SJCRH30 (cell line): ENCODE results near the gene PLA2G5. TPM values are rescaled to one million over a fixed set of nuclear protein-coding genes. Genes with fewer than 3 reads are reported as not detected.
"Not testable (repeated sequence)": the region's sequence is repeated elsewhere in the genome, so short reads cannot be mapped to it uniquely, and the experiment has no call there.

Experiments
- DNase-seq, 2 experiments: peaks; one replicate each; pipeline ENCODE4 v3.0.0-alpha.2; 2015 to 2020
- H3K27ac ChIP-seq: fragments of 250-450 bp; sonication (Bioruptor Pico); 2 replicates; pipeline ENCODE4 v1.5.1; 2020; ENCODE audit warnings: mild to moderate bottlenecking, moderate library complexity
- H3K27me3 ChIP-seq: fragments of 250-450 bp; sonication (Bioruptor Pico); 2 replicates; pipeline ENCODE4 v1.5.1; 2020; ENCODE audit warnings: mild to moderate bottlenecking, moderate library complexity
- H3K36me3 ChIP-seq: fragments of 250-450 bp; sonication (Bioruptor Pico); 2 replicates; pipeline ENCODE4 v1.5.1; 2020; ENCODE audit warnings: mild to moderate bottlenecking, moderate library complexity
- H3K4me1 ChIP-seq: fragments of 250-450 bp; sonication (Bioruptor Pico); 2 replicates; pipeline ENCODE4 v1.5.1; 2020; ENCODE audit warnings: mild to moderate bottlenecking, moderate library complexity
- H3K4me3 ChIP-seq: fragments of 250-450 bp; sonication (Bioruptor Pico); 2 replicates; pipeline ENCODE4 v1.5.1; 2020; ENCODE audit warnings: mild to moderate bottlenecking, moderate library complexity
- H3K9me3 ChIP-seq: fragments of 250-450 bp; sonication (Bioruptor Pico); replicated peaks from 2 replicates; pipeline ENCODE4 v1.5.1; 2020; ENCODE audit warnings: mild to moderate bottlenecking, moderate library complexity
- total RNA-seq: library from RNA; depleted of rRNA; stranded (reverse); fragments of >200 nt; shearing (Covaris generic); gene quantifications from 2 replicates; pipeline ENCODE4 v1.2.3, GENCODE V29; 2014

Gene PLA2G5
- total RNA-seq, 1 experiment from 2014 or later, result 0.51 TPM

DNA sequence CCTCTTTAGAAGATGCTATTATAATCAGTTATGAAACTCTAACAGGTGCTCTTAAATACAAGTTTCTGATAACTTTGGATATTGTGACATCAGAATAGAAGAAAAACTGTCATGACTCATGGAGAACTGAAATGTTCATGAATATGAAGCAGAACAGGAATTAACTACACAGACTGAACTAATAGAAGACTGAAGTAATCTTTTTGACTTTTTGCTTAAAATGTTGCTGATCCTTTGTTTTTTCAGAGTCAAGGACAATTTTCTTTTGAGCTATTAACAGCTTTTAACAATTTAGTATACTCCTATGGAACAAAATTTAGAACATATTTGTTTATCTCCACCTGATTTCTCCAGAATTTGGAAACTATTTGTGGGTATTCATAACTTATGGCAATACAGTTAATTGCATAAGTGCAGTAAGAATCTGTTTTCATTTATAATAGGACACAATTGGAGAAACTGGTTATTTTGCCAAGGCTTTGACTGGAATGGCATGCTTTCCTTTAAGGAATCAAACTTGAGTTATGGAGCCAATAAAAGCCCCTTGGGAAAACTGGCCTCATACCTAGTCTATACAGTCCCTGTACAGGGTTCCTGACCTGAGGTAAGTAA, 18.7 kb upstream of the PLA2G5 start:
- peaks cover 19% of the 10 kb centered on the region for H3K9me3 ChIP-seq
- H3K27me3 ChIP-seq, result no peaks in the 10 kb centered on the region
- H3K27ac ChIP-seq, result no peak overlapping the region
- no peak for DNase-seq
- H3K4me3 ChIP-seq, result no peak overlapping the region
- H3K4me1 ChIP-seq, result no peaks in the 10 kb centered on the region
- no peaks in the 10 kb centered on the region for H3K36me3 ChIP-seq

DNA sequence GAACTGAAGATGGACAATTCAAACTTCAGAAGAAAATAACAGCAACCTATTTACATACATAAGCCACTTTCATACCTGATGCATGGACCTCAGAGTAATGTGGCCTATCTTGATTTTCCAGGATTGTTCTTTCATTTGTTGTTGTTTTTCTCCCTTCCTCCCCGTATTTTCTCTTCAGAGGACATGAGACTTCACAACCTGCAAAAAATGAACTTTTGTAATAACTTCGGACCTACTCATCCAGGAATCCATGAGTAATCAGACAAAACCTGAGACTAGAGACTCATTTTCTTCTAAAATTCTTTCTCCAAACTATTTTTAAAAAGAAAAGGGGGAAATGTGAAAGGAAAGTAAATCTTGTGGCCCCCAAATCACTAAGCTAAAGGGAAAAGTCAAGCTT, 17.6 kb upstream of the PLA2G5 start:
- no peak for DNase-seq
- Histone ChIP-seq H3K27me3 (no peaks in the 10 kb centered on the region), H3K4me3 (no peak overlapping the region), H3K27ac (no peak overlapping the region), H3K9me3 (peaks cover 19% of the 10 kb centered on the region), H3K4me1 (no peaks in the 10 kb centered on the region), H3K36me3 (no peaks in the 10 kb centered on the region)

DNA sequence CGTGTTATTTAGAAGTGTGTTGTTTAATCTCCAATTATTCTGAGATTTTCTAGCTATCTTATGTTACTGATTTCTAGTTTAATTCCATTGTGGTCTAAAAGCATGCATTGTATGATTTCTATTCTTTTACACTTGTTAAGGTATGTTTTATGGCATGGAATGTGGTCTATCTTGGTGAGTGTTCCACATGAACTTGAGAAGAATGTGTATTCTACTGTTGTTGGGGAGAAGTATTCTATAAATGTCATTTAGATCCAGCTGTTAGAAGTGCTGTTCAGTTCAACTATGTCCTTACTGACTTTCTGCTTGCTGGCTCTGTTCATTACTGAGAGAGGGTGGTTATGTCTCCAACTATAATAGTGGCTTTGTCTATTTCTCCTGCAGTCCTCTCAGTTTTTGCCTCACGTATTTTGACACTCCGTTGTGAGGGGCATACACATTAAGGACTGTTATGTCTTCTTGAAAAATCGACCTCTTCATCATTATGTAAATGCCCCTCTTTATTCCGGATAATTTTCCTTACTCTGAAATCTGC, 12.0 kb upstream of the PLA2G5 start:
- Histone ChIP-seq H3K27me3 (no peaks in the 10 kb centered on the region), H3K9me3 (no peaks in the 10 kb centered on the region), H3K27ac (no peak overlapping the region), H3K4me1 (no peaks in the 10 kb centered on the region), H3K4me3 (no peak overlapping the region), H3K36me3 (no peaks in the 10 kb centered on the region)
- DNase-seq, result peak in 1 of 2 experiments; percentile 11

DNA sequence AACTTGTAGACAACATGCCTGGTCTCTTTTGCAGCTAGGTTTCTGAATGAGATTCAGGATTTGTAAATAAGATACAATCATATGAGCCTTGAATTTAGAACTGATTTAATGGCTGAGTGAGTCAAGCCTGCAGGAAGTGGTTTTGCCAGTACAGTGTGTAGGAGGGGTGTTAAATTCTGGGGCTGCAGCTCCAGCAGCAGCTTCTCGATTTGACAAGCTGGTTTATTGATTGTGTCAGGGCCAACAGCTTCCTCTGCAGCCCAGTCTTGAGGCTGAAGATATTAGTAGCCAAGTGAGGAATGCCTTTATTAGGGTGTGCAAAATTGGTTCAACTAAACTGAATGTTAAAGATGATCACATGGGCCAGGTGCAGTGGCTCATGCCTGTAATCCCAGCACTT, 11.5 kb upstream of the PLA2G5 start:
- H3K27ac ChIP-seq, result no peak overlapping the region
- no peaks in the 10 kb centered on the region for H3K27me3 ChIP-seq
- no peaks in the 10 kb centered on the region for H3K4me1 ChIP-seq
- DNase-seq, result peak in 1 of 2 experiments; percentile 37
- no peaks in the 10 kb centered on the region for H3K9me3 ChIP-seq
- H3K36me3 ChIP-seq, result no peaks in the 10 kb centered on the region
- no peak overlapping the region for H3K4me3 ChIP-seq

DNA sequence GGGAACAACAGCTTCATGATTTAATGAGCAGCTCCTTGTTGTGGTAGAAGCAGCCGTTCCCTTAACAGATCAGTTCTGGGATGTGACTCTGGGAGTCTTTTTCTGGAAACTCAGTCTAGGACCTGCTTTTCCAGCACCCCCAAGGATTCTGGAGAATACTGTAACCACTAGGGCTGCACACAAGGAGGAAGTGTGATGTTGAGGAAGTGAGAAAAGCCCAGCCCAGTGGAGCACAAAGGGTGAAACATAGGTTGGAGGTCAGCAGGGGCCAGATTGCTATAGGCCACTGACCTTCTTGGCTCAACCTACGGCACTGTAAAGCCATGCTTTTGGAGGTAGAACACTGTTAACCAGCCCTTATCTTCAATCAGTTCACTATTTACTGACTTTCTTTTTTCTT, 10.1 kb upstream of the PLA2G5 start:
- H3K27ac ChIP-seq, result no peak overlapping the region
- no peaks in the 10 kb centered on the region for H3K4me1 ChIP-seq
- H3K4me3 ChIP-seq, result no peak overlapping the region
- H3K36me3 ChIP-seq, result no peaks in the 10 kb centered on the region
- no peak for DNase-seq
- no peaks in the 10 kb centered on the region for H3K9me3 ChIP-seq
- no peaks in the 10 kb centered on the region for H3K27me3 ChIP-seq

DNA sequence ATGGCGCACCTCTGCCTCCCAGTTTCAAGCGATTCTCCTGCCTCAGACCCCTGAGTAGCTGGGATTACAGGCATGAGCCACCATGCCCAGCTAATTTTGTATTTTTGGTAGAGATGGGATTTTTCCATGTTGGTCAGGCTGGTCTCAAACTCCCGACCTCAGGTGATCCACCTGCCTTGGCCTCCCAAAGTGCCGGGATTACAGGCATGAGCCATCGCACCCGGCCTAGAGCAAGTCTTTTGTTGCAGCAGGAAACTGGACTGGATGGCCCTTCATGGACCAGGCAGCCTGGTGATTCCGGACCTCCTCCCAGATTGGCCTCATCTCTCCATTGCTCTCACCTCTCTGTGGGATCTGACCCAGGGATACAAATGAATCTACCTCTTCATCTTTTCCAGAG, 9.2 kb upstream of the PLA2G5 start:
- H3K4me1 ChIP-seq, result not testable (repeated sequence)

DNA sequence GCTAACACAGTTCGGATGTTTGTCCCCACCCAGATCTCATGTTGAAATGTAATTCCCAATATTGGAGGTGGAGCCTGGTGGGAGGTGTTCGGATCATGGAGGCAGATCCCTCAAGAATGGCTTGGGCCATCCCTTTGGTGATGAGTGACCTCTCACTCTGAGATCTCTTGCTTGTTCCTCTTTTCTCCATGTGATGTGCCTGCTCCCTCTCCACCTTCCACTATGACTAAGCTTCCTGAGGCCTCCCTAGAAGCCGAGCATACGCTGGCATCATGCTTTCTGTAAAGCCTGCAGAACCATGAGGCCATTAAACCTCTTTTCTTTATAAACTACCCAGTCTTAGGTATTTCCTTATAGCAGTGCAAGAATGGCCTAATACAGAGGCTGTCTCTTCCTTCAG, 8.1 kb upstream of the PLA2G5 start:
- Histone ChIP-seq H3K27me3 (no peaks in the 10 kb centered on the region), H3K36me3 (no peaks in the 10 kb centered on the region), H3K4me1 (no peaks in the 10 kb centered on the region), H3K9me3 (no peaks in the 10 kb centered on the region), H3K4me3 (no peak overlapping the region), H3K27ac (no peak overlapping the region)
- no peak for DNase-seq

More for the DNA sequence above, 9.2 kb upstream of the PLA2G5 start:
- not testable (repeated sequence) for H3K9me3 ChIP-seq, H3K36me3 ChIP-seq, H3K27me3 ChIP-seq, H3K4me3 ChIP-seq, DNase-seq, H3K27ac ChIP-seq

DNA sequence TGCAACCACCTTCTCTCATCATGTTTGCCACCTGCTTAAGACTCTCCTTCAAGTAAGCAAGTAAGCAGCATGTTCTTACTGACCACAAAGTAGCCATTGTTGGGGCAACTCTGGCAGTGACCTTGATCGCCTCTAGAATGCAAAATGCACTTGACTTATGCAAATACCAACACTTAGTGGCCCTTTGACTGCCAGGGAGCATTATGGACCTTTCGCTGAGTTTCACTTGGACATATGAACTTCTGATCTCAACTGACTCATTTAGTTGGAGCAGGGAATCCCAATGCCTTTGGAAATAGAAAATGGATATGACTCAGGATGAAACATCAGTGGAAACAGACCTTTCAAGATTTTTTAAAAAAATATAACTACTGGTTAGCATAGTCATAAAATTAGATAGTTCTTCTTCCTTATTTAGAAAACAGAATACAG, 6.1 kb upstream of the PLA2G5 start:
- no peak for DNase-seq
- no peaks in the 10 kb centered on the region for H3K9me3 ChIP-seq
- H3K4me1 ChIP-seq, result no peaks in the 10 kb centered on the region
- H3K4me3 ChIP-seq, result no peak overlapping the region
- H3K27ac ChIP-seq, result no peak overlapping the region
- H3K36me3 ChIP-seq, result no peaks in the 10 kb centered on the region
- no peaks in the 10 kb centered on the region for H3K27me3 ChIP-seq

DNA sequence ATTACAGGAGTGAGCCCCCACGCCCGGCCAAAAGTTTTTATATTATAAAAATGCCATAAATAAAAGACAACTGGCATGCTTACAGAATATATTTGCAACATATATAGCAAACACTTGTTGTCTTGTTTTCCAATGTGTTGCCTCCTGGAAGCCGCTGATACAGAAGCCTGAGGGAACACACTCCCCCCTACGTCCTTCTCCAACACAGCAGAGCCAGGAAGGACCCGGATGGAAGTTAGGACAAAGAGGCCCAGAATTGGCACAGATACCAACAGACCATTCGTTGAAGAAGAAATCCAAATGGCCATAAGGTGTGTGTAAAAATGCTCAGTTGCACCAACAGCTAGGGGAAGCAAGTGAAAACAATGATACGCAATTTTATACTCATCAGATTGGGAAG, 1.3 kb upstream of the PLA2G5 start:
- Histone ChIP-seq H3K4me1 (no peaks in the 10 kb centered on the region), H3K9me3 (no peaks in the 10 kb centered on the region), H3K27ac (no peak overlapping the region), H3K27me3 (peaks cover 9% of the 10 kb centered on the region), H3K4me3 (no peak overlapping the region), H3K36me3 (no peaks in the 10 kb centered on the region)
- DNase-seq, result no peak

DNA sequence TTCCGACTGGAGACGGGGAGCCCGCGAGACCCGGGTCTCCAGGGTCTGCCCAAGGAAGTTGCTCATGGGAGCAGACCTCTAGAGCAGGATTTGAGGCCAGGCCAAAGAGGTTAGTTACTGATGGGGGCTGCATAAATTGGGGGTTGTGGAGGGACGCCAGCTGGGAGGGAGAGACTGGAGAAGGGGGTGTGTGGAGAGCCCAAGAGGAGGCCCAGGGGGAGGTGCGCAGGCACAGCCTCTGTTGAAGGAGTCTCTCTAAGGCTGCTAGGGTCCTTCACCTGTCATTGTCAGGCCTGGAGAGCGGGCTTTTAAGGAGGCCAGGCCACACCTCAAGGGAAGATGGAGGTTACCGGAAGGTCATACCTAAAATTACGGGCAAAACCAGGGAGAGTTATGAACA, 363 bp downstream of the PLA2G5 start:
- Histone ChIP-seq H3K4me1 (no peaks in the 10 kb centered on the region), H3K36me3 (no peaks in the 10 kb centered on the region), H3K4me3 (no peak overlapping the region), H3K9me3 (no peaks in the 10 kb centered on the region), H3K27me3 (peaks cover 9% of the 10 kb centered on the region), H3K27ac (no peak overlapping the region)
- DNase-seq, result no peak

DNA sequence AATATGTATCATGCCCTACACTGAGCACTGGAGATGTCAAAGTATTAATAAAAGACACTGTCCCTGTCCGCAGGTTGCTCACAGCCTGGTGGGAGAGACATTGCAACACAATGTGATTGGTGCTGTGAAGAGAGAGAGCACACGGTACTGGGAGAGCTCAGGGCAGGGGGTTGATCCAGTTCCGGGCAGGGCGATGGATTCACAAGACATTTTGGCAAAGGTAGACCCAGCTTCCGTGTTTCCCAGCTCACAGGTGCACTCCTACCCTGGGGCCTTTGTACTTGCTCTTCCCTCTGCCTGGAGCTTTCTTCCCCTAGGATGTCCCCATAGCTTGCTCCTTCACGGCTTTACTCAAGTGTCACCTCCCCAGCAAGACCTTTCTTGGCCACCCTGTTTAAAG, 1.4 kb downstream of the PLA2G5 start:
- no peak for DNase-seq
- H3K27ac ChIP-seq, result no peak overlapping the region

DNA sequence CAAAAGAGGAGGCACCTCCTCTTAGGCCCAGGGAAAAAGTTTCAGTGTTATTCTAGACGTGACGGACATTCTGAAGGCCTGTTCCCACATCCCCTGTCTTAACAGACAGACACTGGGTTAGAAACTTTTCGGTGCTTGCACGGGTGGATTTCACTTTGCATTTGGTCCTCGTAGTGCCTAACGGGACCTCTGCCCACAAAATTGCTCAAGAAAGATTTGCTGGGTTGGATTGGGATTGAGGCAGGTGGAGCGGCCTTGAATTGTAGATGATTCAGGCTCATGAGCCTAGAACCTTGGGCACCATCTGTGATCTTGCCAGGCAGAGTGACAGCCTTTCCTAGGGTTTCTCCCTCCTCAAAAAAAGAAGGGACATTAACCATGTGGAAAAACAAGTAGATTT, 2.8 kb downstream of the PLA2G5 start:
- Histone ChIP-seq H3K4me3 (no peak overlapping the region), H3K4me1 (no peaks in the 10 kb centered on the region), H3K9me3 (0 out of 2 replicates have a peak, but pooled peaks cover 2% of the 10 kb centered on the region), H3K27me3 (peaks cover 9% of the 10 kb centered on the region), H3K27ac (no peak overlapping the region), H3K36me3 (no peaks in the 10 kb centered on the region)
- no peak for DNase-seq

More for the DNA sequence above, 1.4 kb downstream of the PLA2G5 start:
- 0 out of 2 replicates have a peak, but pooled peaks cover 2% of the 10 kb centered on the region for H3K9me3 ChIP-seq
- no peak overlapping the region for H3K4me3 ChIP-seq
- no peaks in the 10 kb centered on the region for H3K36me3 ChIP-seq
- H3K27me3 ChIP-seq, result peaks cover 9% of the 10 kb centered on the region
- no peaks in the 10 kb centered on the region for H3K4me1 ChIP-seq

DNA sequence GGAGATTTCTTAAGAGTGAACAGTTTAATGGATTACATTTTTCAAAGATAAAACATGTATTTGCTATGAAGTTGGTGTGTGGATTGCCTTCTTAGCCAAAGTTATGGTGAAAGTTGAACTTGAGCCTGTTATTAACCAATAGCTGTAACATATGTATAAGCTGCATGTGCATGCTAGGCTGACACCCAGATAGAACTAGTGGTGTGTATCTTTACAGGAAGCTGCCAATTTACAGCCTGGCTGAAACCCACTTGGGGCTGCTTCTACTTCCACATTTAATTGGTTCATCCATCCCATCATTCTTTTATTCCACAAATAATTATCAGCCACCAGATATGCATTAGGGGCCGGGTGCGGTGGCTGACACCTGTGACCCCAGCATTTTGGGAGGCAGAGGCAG, 3.3 kb downstream of the PLA2G5 start:
- Histone ChIP-seq H3K36me3 (no peaks in the 10 kb centered on the region), H3K27me3 (peaks cover 9% of the 10 kb centered on the region), H3K4me1 (no peaks in the 10 kb centered on the region), H3K27ac (no peak overlapping the region), H3K9me3 (0 out of 2 replicates have a peak, but pooled peaks cover 2% of the 10 kb centered on the region), H3K4me3 (no peak overlapping the region)
- DNase-seq, result no peak

DNA sequence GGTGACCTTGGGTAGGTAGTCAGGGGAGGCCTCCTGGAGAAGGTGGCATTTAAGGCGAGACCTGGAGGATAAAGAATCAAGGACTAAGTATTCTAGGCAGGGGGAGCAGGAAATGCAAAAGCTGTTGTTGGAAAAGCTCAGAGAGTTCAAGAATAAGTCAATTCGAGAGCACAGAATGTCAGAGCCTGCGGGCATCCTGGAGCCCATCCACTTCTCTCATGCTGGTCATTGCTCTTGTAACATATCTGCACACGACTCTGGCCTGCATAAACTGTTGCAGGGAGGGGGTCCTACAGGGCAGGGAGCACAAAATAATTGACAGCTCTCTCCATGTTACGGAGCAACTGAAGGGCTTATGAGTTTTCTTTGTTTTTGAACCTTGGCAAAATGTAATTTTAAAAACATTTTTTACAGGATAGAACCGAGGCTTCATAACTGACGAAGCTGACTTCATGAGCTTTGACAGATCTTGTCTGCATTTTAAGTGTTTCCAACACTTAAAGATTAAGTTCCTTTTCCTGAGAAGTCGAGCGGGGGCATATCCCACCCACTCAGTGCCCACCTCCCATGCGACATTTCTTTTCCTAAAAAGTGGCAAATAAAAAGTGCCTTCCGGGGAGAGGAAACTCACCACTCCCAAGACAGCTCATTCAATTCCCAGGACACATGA, 4.2 kb downstream of the PLA2G5 start:
- no peak overlapping the region for H3K4me3 ChIP-seq
- no peak for DNase-seq

DNA sequence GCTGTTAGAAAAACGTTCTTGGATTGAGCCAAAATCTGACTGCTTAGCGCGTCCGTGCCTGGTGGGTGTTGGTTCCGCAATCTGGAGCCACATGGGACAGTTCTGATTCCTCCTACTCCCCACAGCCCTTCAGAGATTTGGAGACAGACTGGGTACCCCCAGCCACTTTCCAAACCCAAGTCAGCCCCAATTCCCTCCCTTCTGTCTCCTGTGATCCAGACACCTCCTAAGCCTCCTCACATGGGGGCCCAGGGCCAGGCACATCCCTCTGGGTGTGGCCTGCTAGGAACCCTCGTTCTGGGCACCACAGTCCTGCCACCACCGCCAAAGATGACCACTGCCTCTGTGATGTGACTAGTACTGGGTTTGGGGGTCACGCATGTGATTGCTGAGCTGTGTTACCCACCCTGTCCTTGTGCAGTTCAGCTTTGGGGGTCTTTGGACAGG, 4.8 kb downstream of the PLA2G5 start:
- peaks cover 8% of the 10 kb centered on the region for H3K27me3 ChIP-seq
- H3K27ac ChIP-seq, result no peak overlapping the region
- DNase-seq, result no peak
- no peaks in the 10 kb centered on the region for H3K36me3 ChIP-seq
- H3K4me1 ChIP-seq, result no peaks in the 10 kb centered on the region
- 0 out of 2 replicates have a peak, but pooled peaks cover 2% of the 10 kb centered on the region for H3K9me3 ChIP-seq
- H3K4me3 ChIP-seq, result no peak overlapping the region

More for the DNA sequence above, 4.2 kb downstream of the PLA2G5 start:
- no peaks in the 10 kb centered on the region for H3K4me1 ChIP-seq
- no peaks in the 10 kb centered on the region for H3K36me3 ChIP-seq
- 0 out of 2 replicates have a peak, but pooled peaks cover 2% of the 10 kb centered on the region for H3K9me3 ChIP-seq
- peaks cover 9% of the 10 kb centered on the region for H3K27me3 ChIP-seq
- no peak overlapping the region for H3K27ac ChIP-seq
